RKO (cell line): ENCODE measurements around the gene GPBP1L1.
"Not testable (repeated sequence)": the region's sequence is repeated elsewhere in the genome, so short reads cannot be mapped to it uniquely, and the experiment has no call there.

Source experiments
- DNase-seq: peaks from one replicate; pipeline ENCODE4 v3.0.0-alpha.2; 2016; ENCODE audit warnings: low spot score

Gene GPBP1L1

DNA sequence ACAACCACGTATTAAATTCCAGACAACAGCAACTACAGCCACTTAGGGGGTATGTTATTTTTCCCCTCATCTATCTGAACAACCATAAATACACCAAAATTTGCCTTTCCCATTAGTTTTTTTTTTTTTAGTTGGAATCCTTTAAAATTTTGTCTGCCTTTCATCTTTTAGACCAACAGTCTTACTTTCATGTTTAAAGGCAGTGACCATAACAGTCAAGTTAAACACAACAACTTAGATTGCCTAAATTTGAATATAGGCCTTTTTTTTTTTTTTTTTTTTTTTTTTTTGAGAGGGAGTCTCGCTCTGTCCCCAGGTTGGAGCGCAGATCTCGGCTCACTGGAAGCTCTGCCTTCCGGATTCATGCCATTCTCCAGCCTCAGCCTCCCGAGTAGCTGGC, 3.4 kb downstream of the GPBP1L1 start:
- DNase-seq: no peak

DNA sequence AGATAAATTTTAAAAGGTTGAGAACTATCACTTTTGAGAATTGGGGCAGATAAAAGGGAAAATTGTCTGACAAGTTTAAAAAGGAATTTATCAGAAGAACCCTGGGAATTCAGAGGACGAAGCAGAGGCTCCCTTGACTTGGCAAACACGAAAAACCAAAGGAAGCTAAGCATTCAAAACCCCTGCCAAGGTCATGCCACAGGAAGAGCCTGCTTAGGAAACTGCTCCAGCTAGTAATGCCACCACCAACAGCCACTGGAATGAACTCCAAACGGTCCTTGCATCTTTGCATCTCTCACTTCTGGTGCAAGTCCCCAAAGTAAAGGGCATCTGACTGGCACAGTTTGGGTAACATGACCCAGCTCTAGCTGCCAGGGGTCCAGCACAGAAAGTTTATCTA, 7.2 kb downstream of the GPBP1L1 start:
- no peak for DNase-seq

DNA sequence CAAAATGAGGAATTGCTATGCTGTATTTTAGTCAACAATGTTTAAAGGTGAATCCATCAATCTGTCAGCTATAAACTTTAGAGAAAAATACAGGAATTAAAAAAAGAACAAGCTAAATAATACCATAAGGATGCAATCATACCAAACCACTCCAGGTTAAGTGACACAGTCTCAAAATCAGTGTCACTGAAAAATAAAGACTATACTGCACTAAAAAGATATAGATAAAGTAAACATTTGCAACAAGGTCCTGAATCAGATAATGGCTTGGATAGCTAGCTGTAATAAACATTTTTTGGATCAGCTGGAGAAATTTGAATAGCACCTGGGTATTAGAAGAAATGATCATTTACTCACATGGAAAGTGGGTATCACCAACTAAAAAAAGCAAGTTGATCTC, 7.8 kb downstream of the GPBP1L1 start:
- no peak for DNase-seq

DNA sequence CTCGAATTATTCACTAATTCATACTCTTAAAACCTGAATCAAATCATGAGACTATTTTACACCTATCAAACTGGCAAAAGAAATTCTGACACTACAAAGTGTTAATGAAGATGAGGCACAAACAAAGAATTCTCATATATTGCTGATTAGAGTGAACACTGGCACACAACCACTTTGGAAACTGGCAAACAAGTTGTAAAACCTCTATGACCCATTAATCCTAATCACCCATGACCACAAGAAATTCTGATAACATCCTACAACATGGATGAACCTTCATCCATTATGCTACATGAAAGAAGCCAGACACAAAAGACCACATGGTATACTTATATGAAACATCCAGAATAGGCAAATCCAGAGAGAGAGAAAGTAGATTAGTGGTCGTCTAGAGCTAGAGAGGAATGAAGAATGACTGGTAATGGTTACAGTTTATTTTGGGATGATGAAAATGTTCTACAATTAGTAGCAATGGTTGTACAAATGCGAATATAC, 8.5 kb downstream of the GPBP1L1 start:
- DNase-seq: no peak

DNA sequence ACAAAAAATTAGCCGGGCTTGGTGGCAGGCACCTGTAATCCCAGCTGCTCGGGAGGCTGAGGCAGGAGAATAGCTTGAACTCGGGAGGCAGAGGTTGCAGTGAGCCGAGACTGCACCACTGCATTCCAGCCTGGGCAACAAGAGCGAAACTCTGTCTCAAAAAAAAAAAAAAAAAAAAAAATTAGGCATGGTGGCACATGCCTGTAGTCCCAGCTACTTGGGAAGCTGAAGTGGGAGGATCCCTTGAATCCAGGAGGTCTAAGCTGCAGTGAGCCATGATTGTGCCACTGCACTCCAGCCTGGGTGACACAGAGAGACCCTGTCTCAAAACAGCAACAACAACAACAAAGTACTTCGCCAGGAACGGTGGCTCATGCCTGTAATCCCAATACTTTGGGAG, 9.8 kb downstream of the GPBP1L1 start:
- not testable (repeated sequence) for DNase-seq

DNA sequence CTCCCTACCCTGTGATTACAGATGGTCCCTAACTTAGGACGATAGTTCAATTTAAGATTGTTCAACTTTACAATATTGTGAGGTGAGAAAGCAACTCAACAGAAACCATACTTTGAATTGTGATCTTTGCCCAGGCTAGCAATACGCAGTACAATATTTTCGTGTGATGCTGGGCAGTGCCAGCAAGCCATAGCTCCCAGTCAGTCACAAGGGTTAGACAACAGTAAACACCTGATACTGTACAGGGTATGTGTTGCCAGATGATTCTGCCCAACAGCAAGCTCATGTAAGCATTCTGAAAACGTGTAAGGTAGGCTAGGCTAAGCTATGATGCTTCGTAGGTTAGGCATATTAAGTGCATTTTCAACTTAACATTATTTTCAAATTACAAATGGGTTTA, 11.9 kb downstream of the GPBP1L1 start:
- DNase-seq: no peak

DNA sequence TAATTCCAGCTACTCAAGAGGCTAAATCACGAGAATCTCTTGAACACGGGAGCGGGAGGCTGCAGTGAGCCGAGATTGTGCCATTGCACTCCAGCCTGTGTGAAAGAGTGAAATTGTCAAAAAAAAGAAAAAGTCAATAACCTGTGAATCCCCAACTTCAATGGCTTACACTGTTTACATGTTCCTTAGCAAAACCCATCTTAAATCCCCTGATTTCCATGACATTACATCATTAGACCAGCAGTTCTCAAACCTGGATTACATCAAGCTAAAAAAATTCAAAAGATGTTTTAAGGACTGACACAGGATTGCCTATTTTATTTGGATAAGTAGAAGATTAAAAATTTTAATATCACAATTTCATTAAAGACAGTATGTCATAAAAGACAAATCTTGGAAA, 12.4 kb downstream of the GPBP1L1 start:
- DNase-seq: no peak

DNA sequence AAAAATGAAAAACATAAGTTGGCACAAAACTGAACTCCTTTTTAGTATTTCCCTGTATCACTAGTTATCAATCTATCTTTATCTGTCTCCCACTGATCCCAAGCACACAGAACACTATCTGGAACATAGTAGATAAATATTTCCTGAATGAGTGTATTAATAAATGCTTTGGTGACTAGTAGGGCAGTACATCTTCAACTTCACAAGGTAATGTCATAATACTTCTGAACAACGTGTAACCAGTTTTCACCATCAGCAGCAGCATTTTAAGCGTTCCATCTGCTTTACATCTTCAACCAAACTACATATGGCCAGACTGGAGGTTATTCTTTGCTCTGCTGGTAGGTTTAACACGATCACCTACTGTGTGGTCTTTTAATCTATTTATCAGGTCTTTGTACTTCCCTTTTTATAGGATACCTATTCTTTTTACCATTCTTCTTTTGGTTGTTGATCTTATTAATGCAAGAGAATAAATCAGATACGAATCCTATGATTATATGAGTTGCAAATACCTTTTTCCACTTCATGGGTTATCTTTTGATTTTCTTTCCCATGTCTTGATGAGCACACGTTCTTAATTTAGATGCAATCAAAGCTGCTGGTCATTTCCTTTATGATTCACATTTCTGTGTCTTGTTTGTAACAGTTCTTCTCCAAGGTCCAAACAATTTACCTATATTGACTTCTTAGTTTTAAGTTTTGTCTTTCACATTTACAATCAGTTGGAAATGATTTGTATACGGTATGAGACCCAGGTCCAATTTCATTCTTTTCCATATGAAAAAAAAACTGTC, 16.3 kb downstream of the GPBP1L1 start:
- no peak for DNase-seq

DNA sequence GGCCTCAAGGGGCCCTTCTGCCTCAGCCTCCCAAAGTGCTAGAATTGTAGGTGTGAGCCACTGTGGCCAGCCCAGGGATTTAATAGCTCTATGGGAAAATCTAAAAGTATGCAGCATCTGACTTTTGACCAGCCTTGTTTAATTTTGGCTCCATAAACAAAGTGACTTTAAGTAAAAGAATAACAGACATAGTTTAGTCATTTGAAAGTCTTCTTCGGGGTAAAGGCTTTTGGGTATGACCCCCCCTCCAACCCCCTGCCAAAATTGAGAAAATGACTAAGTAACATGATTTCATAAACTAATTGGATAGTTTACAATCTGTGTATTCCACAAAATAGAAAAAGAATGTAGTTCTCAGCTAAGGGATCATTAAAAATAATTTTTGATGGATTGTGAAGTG, 17.0 kb downstream of the GPBP1L1 start:
- no peak for DNase-seq

DNA sequence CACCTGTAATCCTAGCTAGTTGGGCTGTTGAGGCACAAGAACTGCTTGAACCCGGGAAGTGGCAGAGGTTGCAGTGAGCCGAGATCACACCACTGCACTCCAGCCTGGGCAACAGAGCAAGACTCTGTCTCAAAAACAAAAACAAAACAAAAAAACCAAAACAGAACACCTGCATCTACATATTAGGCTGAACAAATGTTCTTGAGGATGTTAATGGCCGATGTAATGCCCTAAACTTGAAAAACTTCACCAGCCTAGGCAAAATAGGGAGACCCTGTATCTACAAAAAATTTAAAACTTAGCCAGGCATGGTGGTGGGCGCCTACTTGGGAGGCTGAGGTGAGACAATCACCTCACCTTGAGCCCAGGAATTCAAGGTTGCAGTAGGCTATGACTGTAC, 17.8 kb downstream of the GPBP1L1 start:
- DNase-seq: no peak

DNA sequence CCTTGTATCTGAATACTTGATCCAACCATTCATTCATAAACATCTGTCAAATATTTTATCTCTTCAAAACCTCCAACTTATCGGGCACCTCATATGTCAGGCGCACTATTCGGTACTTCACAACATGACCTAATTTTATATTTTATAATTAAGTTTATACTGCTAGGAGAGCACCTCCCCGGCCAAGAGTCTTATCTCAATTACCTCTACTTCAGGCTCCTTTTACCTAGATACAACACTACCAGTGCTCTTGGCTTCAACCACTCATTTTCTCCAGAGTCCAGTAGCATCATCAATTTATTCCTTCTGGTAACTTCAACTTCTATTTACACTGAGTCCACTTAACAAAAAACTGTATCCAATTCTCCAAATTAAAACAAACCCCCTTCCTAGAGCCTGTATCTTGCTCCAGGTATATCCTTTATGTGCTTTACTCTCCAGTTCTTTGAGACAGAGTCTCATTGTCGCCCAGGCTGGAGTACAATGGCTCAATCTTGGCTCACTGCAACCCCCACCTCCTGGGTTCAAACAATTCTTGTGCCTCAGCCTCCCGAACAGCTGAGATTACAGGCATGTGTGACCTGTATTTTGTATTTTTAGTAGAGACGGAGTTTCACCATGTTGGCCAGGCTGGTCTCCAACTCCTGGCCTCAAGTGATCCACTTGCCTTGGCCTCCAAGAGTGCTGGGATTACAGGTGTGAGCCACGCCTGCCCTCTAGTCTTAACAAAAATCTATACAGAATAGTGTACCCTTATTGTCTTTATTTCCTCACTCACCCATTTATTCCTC, 18.8 kb downstream of the GPBP1L1 start:
- DNase-seq: no peak

DNA sequence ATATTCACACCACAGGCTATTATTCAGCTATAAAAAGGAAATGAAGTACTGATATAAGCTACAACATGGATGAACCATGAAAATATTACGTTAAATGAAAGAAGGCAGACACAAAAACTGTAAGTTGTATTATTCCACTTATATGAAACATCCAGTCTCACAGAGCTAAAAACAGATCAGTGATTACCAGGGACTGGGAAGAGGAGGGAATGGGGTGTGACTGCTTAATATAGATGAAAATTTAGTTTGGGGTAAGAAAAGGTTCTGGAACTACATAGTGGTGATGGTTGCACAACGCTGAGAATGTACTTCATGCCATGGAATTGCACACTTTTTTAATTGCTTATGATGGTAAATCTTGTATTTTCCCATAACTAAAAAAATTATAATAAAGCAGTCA, 19.5 kb downstream of the GPBP1L1 start:
- DNase-seq: no peak

DNA sequence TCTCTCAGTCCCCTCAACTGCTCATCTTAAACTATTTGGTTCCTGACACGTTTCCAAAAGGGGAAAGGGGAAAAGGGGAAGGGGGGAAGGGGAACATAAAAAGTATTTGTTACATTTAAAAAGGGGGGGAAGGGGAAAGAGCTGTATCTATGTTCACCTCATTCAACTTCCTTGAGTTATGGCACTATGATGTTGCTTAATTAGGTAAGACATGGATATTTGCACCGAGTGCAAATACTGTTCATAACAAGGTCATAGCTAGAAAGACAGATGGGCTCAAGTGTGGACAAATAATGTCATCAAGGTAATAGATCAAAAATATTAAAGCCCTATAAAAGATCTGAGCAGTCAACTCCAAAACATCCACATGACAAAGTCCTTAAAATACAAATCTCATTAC, 26.0 kb downstream of the GPBP1L1 start:
- DNase-seq: no peak

DNA sequence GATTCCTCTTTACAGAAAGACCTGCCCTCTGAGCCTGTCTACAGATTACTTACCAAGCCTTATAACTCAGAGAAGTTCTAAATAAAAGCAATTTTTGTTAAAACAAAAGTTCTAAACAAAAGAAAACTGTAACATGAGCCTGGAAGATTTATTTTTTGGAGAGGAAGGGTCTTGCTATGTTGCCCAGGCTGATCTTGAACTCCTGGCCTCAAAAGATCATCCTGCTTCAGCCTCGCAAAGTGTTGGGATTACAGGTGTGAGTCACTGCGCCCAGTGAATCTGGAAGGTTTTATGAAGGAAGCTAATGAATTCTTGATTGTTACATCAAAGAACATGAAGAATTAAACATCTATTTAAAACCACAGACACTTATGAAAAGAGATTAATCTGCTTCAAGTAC, 27.1 kb downstream of the GPBP1L1 start:
- DNase-seq: no peak

DNA sequence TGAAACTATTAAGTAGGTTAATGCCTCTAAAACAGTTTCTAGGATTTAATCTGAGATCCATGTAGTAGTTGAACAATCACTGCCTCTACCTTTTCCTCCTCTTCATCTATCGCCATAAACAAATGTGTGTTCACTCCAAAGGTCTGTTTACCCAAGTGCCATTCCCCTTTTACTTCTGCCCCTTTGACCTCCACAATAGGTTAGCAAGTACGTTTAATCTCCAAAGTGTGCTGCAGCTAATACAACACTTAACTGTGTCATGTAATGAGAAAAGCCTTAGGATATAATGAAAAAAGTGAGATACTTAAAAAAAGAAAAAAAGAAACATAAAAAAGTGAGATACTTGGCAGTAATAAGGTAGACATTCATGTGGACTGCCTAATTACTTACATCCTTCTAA, 28.2 kb downstream of the GPBP1L1 start:
- no peak for DNase-seq

DNA sequence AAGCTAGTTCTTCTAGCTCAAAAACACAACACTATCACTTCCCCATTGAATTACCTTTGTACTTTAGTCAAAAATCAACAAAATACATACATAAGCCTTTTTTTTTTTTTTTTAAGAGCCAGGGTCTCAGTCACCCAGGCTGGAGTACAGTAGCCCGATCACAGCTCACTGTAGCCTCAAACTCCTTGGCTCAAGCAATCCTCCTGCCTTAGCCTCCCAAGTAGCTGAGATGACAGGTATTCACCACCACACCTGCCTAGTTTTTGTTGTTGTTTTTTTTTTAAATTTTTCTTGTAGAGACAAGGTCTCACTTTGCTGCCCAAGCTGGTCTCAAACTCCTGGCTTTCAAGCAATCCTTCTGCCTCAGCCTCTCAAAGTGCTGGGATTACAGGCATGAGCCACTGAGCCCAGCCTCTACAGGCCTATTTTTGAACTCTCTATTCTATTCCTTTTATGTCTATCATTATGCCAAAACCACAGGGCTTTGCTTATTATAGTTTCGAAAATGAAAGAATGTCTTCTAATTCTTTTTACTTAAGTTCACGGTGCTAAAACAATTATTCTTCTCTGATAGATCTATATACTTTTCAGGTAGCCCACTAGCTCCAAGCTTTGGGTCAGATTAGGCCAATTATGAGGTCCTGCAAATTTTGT, 29.6 kb downstream of the GPBP1L1 start:
- no peak for DNase-seq

DNA sequence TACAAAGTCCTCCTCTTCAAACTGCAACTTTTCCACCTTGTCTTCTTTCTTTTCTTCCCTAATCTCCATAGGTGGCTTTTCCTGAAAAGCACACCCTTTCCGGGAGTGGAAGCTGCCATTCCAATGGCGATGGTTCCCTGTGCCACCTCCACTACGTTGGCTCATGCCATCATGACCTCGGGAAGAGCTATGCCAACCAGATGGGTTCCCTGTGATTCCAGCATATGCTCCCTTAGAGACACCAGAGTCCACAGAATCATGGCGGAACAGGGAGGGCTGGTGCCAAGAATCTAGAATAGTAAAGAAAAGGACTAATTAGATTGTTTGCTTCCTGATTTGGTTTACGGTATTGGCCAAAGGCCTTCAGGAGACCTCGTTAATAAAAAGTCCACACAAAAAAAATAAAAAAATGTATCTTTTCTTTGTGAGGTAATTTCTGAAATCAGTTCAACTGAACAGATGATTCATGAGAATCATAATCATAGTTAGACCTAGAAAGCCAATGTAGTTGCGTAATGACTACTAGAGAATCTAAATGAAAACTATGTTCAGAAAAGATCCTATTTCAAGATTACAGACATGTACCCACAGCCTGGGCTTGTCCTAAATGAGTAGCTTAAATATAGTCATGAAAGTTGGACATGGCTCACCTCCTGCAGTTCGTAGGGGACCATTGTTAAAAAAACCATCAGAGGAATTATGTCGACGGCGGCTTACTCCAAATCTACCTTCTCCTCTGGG, 31.6 kb downstream of the GPBP1L1 start:
- DNase-seq: no peak

DNA sequence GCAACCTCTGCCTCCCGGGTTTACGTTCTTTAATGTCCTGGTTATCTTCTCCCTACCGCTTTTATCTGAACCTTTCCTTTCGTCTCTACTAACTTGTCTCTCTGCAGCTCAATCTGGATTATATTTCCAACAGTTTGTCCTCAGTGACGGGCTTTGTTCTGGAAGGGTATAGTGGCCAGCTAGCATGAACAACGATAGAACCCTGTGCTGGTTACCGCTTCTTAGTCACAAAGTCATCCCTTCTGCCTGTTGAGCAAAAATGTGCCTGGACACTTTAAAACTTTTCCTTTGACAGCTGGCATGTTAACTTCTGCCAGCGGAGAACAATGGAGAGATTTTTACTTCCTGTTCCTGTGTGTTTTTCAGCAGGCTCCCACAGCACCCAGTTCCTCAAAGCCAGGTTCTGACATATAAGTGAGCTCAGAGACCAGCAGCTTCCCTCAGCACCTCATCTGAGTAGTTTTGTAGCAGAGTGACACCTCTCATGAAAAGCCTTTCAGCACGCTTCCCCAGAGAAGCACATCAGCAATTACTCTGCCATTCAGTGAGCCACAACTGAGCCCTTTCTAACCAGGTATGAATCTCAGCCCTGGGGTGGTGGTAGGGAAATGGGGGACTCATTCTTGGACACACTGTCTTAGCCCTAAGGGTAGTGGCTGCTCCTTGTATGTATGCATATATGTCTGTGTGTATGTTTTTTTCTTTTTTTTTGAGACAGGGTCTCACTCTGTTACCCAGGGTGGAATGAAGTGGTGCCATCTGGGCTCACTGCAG, 38.9 kb downstream of the GPBP1L1 start:
- DNase-seq: no peak

DNA sequence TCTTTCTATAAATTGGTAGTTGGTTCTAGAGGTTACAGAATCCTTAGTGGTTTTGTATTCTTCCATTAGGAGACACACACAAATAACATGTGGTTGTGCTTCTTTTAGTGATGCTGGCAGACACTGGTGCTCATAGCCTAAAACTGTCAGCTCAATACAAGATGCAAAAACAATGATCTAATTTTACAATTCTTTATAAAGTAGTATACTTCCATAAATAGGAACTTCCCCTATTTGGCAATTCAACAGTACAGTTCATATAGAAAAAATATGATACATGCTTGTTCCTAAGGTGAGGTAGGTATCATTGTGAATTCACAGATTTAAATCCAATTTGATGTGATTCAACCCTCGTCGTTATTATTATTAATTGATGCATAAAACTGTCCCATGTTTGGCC, 41.7 kb downstream of the GPBP1L1 start:
- no peak for DNase-seq

DNA sequence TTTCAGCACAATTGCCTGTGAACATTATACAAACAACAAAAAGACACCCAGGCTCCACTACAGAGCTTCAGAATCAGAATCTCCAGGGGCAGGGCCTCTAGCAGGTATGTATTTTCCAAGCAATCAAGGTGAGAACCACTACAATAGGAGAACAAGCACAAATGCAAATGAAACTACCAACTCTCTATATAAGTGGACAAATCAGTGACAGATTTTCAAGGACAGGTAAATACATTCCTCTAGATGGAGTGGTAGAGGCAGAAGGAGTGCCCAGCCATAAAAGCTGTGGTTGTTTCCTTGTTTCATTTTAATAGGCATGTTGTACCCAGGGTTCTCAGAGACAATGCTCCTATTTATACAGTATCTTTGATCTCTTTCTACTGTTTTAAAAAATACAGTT, 42.4 kb downstream of the GPBP1L1 start:
- DNase-seq: peak; percentile 27

DNA sequence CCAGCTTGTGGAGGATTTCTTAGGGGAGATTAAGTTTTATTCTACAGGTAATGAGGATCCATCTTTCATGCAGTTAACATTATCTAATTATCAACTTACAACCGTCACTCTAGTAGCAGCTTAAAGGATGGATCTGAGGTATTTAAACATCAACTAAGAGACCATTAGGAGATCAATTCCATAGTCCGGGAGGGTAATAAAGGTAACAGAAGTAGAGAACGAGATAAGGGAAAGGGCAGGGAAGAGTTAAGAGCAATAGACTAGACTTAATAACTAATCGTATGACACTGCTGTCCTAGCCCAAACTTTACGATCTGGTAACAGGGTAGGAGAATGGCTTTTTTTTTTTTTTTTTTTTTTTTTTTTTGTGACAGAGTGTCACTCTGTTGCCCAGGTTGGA, 43.0 kb downstream of the GPBP1L1 start:
- no peak for DNase-seq
